DND-41 (cell line): Measurements from ENCODE around the gene MMADHC.

ENCODE experiments used
- EZH2 ChIP-seq: IDR thresholded peaks from 3 replicates; pipeline ENCODE4 v1.6.1; 2012; ENCODE audit warnings: borderline replicate concordance, low read depth, mild to moderate bottlenecking, moderate library complexity, low read length, inconsistent platforms; ENCODE audit not compliant: severe bottlenecking
- TF ChIP-seq, protein P1 (sequence below): IDR thresholded peaks from 2 replicates; pipeline ENCODE4 v1.5.1; 2012; ENCODE audit warnings: borderline replicate concordance, low read length, moderate library complexity, mild to moderate bottlenecking; ENCODE audit not compliant: poor library complexity, severe bottlenecking; ENCODE audit errors: extremely low read depth

DNA sequence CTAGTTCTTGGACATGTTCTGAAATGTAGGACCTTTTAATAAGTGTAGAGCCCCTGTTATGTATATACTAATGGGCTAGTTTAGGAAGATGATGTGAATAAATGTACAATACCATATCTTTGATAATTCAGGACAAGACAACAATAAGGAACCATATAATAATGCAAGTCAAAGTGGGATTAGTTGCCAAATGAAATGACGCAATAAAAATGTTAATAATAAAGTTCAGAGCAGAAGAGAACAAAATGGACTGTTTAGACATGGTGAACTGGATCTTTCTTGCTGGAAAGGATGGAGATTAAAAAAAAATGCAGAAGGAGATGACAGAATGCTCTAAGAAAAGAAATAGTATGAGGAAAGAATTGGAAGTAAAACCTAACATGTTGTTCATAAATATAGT lies 43.7 kb downstream of the MMADHC start:
- TF ChIP-seq, protein P1, sequence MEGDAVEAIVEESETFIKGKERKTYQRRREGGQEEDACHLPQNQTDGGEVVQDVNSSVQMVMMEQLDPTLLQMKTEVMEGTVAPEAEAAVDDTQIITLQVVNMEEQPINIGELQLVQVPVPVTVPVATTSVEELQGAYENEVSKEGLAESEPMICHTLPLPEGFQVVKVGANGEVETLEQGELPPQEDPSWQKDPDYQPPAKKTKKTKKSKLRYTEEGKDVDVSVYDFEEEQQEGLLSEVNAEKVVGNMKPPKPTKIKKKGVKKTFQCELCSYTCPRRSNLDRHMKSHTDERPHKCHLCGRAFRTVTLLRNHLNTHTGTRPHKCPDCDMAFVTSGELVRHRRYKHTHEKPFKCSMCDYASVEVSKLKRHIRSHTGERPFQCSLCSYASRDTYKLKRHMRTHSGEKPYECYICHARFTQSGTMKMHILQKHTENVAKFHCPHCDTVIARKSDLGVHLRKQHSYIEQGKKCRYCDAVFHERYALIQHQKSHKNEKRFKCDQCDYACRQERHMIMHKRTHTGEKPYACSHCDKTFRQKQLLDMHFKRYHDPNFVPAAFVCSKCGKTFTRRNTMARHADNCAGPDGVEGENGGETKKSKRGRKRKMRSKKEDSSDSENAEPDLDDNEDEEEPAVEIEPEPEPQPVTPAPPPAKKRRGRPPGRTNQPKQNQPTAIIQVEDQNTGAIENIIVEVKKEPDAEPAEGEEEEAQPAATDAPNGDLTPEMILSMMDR, result no peak
- no peak for TF ChIP-seq EZH2
